HG03520 (cell line): ENCODE results near the gene AVP.

ENCODE experiments used
- ATAC-seq: cut with Tn5 transposase; IDR thresholded peaks from one replicate; pipeline ENCODE4 v1.9.1; 2021; ENCODE audit warnings: mild to moderate bottlenecking, moderate library complexity; ENCODE audit not compliant: unreplicated experiment

AVP gene

GRCh38 chr20:3111507-3111906 is 27.0 kb upstream of the AVP start:
- ATAC-seq: no peak

GRCh38 chr20:3109350-3110302 is 25.1 kb upstream of the AVP start:
- ATAC-seq: no peak

GRCh38 chr20:3107464-3108025 is 23.0 kb upstream of the AVP start:
- no peak for ATAC-seq

GRCh38 chr20:3106658-3107463 is 22.3 kb upstream of the AVP start:
- no peak for ATAC-seq

GRCh38 chr20:3106185-3106584 is 21.7 kb upstream of the AVP start:
- no peak for ATAC-seq

- no peak for ATAC-seq
These were observed 21.0 kb upstream of the AVP start for GRCh38 chr20:3105256-3106137.

GRCh38 chr20:3103369-3104032 is 19.0 kb upstream of the AVP start:
- no peak for ATAC-seq

- ATAC-seq: no peak
These were observed 18.2 kb upstream of the AVP start for GRCh38 chr20:3102575-3103368.

GRCh38 chr20:3101737-3102574 is 17.4 kb upstream of the AVP start:
- ATAC-seq: no peak

- no peak for ATAC-seq
These were observed 16.7 kb upstream of the AVP start for GRCh38 chr20:3101251-3101650.

- no peak for ATAC-seq
These were observed 16.0 kb upstream of the AVP start for GRCh38 chr20:3100480-3100879.

- no peak for ATAC-seq
These were observed 10.5 kb upstream of the AVP start for GRCh38 chr20:3094848-3095629.

GRCh38 chr20:3093861-3094361 is 9.4 kb upstream of the AVP start:
- no peak for ATAC-seq

GRCh38 chr20:3092611-3093379 is 8.3 kb upstream of the AVP start:
- no peak for ATAC-seq

- ATAC-seq: no peak
These were observed 6.0 kb upstream of the AVP start for GRCh38 chr20:3090565-3090964.

- ATAC-seq: no peak
These were observed 3.5 kb upstream of the AVP start for GRCh38 chr20:3088031-3088430.
